HepG2 (cell line): Measurements from ENCODE around the gene SLC25A22. TPM values are rescaled to one million over a fixed set of nuclear protein-coding genes. Genes with fewer than 3 reads are reported as not detected.

Experiments used
- ATAC-seq: fragments of 200-7000 bp; cut with Tn5 transposase; 3 replicates; pipeline ENCODE4 v1.9.1; 2020; ENCODE audit warnings: mild to moderate bottlenecking, moderate library complexity
- BruUV-seq: library from RNA; stranded (reverse); fragments of 400-500 nt; replicated peaks from 2 replicates; lab custom pipeline; 2021; lab: Mats Ljungman, UMichigan
- CTCF ChIA-PET: fragments of 300-600 bp; formaldehyde crosslinking; extraction: SDS; loops from one replicate; lab custom pipeline; 2021; ENCODE audit warnings: low total read pairs, inconsistent platforms, low intra/inter-chr PET ratio; lab: Yijun Ruan, JAX
- POLR2A ChIA-PET: fragments of 350-600 bp; sonication (Branson Sonifier 250); formaldehyde crosslinking; loops from one replicate; lab custom pipeline; 2020; ENCODE audit warnings: antibody characterized with exemption, inconsistent platforms; lab: Yijun Ruan, JAX
- DNase-seq: peaks from one replicate; pipeline ENCODE4 v3.0.0-alpha.2; 2015; ENCODE audit warnings: low spot score
- FAIRE-seq: peaks from 3 replicates; lab custom pipeline; 2011; peaks lifted over from hg19 to GRCh38; lab: Jason Lieb, UNC
- H2AFZ ChIP-seq: one replicate; pipeline ENCODE4 v1.6.1; 2011; ENCODE audit warnings: low read length, inconsistent platforms
- H3K27ac ChIP-seq: fragments of 300-600 bp; 3 replicates; pipeline ENCODE4 v1.8.0; 2011; ENCODE audit warnings: mixed run types, mild to moderate bottlenecking, mixed read lengths, low read length, inconsistent platforms; ENCODE audit not compliant: insufficient read depth; ENCODE audit errors: extremely low read length
- H3K27me3 ChIP-seq, 2 experiments: fragments of 200-600 bp in 1 of 2; 2 replicates in 1 of 2; 3 replicates in 1 of 2; pipeline versions ENCODE4 v1.6.0 to v1.8.0; 2011; ENCODE audit warnings: low read length in 2 of 2, mild to moderate bottlenecking in 2 of 2, moderate library complexity in 2 of 2, inconsistent platforms in 1 of 2; ENCODE audit not compliant: insufficient read depth in 2 of 2, control insufficient read depth in 1 of 2
- H3K36me3 ChIP-seq, 2 experiments: fragments of 200-600 bp in 1 of 2; replicated peaks in 1 of 2; 2 replicates in 1 of 2; 3 replicates in 1 of 2; pipeline versions ENCODE4 v1.5.1 to v1.8.0; 2011; ENCODE audit warnings: low read length in 2 of 2, inconsistent platforms in 1 of 2; ENCODE audit not compliant: insufficient read depth in 2 of 2, control insufficient read depth in 1 of 2
- H3K4me1 ChIP-seq: 2 replicates; pipeline ENCODE4 v1.5.1; 2012; ENCODE audit warnings: low read length, inconsistent platforms; ENCODE audit not compliant: insufficient read depth
- H3K4me2 ChIP-seq: 2 replicates; pipeline ENCODE4 v1.6.0; 2011; ENCODE audit warnings: low read depth, low read length, inconsistent platforms
- H3K4me3 ChIP-seq, 3 experiments: fragments of 200-600 bp in 1 of 3; sonication (generic), shearing (Covaris generic) in 1 of 3; replicated peaks in 1 of 3; 2 replicates each; pipeline ENCODE4 v1.5.1; 2011 to 2016; ENCODE audit warnings: low read length in 3 of 3, inconsistent platforms in 2 of 3, low read depth in 2 of 3, mild to moderate bottlenecking in 2 of 3, control low read depth in 1 of 3, mixed read lengths in 1 of 3; ENCODE audit not compliant: insufficient read depth in 1 of 3
- H3K79me2 ChIP-seq: one replicate; pipeline ENCODE4 v1.6.1; 2011; ENCODE audit warnings: low read length, inconsistent platforms; ENCODE audit not compliant: insufficient read depth
- H3K9ac ChIP-seq: 2 replicates; pipeline ENCODE4 v1.6.0; 2011; ENCODE audit warnings: mild to moderate bottlenecking, low read depth, low read length, inconsistent platforms; ENCODE audit not compliant: insufficient read depth
- H3K9me3 ChIP-seq: 2 replicates; pipeline ENCODE4 v1.5.1; 2012; ENCODE audit warnings: mild to moderate bottlenecking, low read length
- H4K20me1 ChIP-seq: 2 replicates; pipeline ENCODE4 v1.6.0; 2011; ENCODE audit warnings: inconsistent platforms, mild to moderate bottlenecking, low read length, moderate library complexity; ENCODE audit not compliant: insufficient read depth
- HHEX ChIP-seq: IDR thresholded peaks from 2 replicates; pipeline ENCODE4 v1.6.1; 2016; ENCODE audit warnings: control low read depth
- MIER2 ChIP-seq: IDR thresholded peaks from 2 replicates; pipeline ENCODE4 v1.6.1; 2016; ENCODE audit warnings: missing biosample characterization, missing genetic modification reagents
- NFYC ChIP-seq: IDR thresholded peaks from 2 replicates; pipeline ENCODE4 v1.6.1; 2016; ENCODE audit warnings: missing genetic modification reagents, missing compliant biosample characterization
- ONECUT2 ChIP-seq: sonication (generic); formaldehyde crosslinking; IDR thresholded peaks from 2 replicates; pipeline ENCODE4 v1.4.0; 2020; ENCODE audit warnings: missing genetic modification reagents
- RORA ChIP-seq: sonication (generic); formaldehyde crosslinking; IDR thresholded peaks from 2 replicates; pipeline ENCODE4 v1.5.0; 2020; ENCODE audit warnings: mild to moderate bottlenecking, missing genetic modification reagents, moderate library complexity
- ZNF251 ChIP-seq: sonication (generic); formaldehyde crosslinking; IDR thresholded peaks from 2 replicates; pipeline ENCODE4 v1.9.0; 2021; ENCODE audit warnings: mild to moderate bottlenecking, missing genetic modification reagents
- ZSCAN30 ChIP-seq: sonication (generic); formaldehyde crosslinking; IDR thresholded peaks from 2 replicates; pipeline ENCODE4 v1.5.0; 2020; ENCODE audit warnings: mild to moderate bottlenecking, missing genetic modification reagents
- WGBS: methylation state at CpG from one replicate; pipeline ENCODE4 v1.1.6; 2017; ENCODE audit warnings: low lambda C conversion rate; 5-methylcytosine and 5-hydroxymethylcytosine counted together
- in situ Hi-C: cut with HindIII; loops from 2 replicates; pipeline ENCODE4 v1.10.0; 2017; ENCODE audit warnings: low pct_unique_long_range_greater_than_20kb; ENCODE audit not compliant: extremely low pct_ligation_motif_present
- intact Hi-C: fragments of 100-400 bp; cut with micrococcal nuclease; formaldehyde crosslinking; loops from one replicate; pipeline ENCODE4 v1.10.0; 2022; ENCODE audit not compliant: unreplicated experiment
- polyA plus RNA-seq, 8 experiments: library from polyadenylated mRNA; depleted of rRNA in 3 of 8; stranded (reverse) in 7 of 8; unstranded in 1 of 8; fragments of >200 nt; fragmentation: Illumina TruSeq in 4 of 8; extraction: Trizol in 4 of 8; gene quantifications; 2 replicates each; pipeline versions ENCODE4 v1.2.1 to v1.2.3, GENCODE V29; 2011 to 2016; ENCODE audit warnings: low read depth in 4 of 8, missing spikeins in 1 of 8, mixed read lengths in 1 of 8; ENCODE audit not compliant: insufficient read depth in 1 of 8
- total RNA-seq, 5 experiments: library from RNA; depleted of rRNA; stranded (reverse); fragments of >200 nt; fragmentation: Illumina TruSeq; extraction: Trizol; gene quantifications; 2 replicates each; pipeline ENCODE4 v1.2.3, GENCODE V29; 2016; ENCODE audit warnings: low read depth in 1 of 5
- TF ChIP-seq, protein P1 (sequence below): sonication (generic); formaldehyde crosslinking; IDR thresholded peaks from 2 replicates; pipeline ENCODE4 v1.5.0; 2020; ENCODE audit warnings: mild to moderate bottlenecking, missing genetic modification reagents
- TF ChIP-seq, protein P2 (sequence below): sonication (generic); formaldehyde crosslinking; IDR thresholded peaks from 2 replicates; pipeline ENCODE4 v1.4.0; 2020; ENCODE audit warnings: missing genetic modification reagents, mild to moderate bottlenecking, borderline replicate concordance
- TF ChIP-seq, protein P3 (sequence below): sonication (generic); formaldehyde crosslinking; IDR thresholded peaks from 2 replicates; pipeline ENCODE4 v1.4.0; 2020; ENCODE audit warnings: low read depth, missing genetic modification reagents

SLC25A22 gene
- total and polyA plus RNA-seq, 2 of the 13 experiments (the other 11 are each of a cell fraction or from before 2014, with no cell fraction given), result 12.4 to 19.2 TPM

DNA sequence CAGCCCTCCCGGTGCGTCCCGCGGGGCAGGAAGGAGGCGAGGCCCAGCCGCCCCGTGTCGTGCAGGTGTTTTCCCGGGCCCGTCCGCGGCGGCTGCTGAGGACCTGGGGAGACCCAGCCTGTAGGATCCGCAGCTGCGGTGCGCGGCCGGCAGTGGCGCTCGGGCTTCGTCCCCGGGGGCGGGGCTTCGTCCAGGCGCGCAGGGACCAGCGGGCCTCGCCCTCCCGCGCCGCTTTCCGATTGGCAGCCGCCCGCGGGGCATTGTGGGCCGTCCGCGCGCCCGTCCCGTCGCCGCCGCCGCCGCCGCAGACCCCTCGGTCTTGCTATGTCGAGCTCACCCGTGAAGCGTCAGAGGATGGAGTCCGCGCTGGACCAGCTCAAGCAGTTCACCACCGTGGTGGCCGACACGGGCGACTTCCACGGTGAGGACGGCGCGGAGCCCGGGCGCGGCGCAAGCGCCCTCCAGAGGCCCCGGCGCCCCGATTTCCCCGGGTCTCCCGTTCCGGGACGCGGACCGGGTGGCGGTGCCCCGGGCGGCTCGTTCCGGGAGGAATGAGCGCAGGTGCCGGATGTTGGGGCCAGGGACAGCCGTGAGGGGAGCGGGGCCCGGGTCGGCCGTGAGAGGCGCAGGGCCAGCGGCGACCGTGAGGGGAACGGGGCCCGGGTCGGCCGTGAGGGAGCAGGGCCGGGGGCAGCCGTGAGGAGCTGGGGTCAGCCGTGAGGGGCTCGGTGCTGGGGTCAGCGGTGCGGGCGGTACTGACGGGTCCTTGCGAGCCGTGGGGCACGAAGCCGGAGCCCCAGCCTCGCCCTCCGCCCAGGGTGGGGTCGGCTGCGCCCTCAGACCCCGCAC is 50.7 kb downstream of the SLC25A22 start, which contains the start of gene TALDO1 (continued):
- TF ChIP-seq, protein P1, sequence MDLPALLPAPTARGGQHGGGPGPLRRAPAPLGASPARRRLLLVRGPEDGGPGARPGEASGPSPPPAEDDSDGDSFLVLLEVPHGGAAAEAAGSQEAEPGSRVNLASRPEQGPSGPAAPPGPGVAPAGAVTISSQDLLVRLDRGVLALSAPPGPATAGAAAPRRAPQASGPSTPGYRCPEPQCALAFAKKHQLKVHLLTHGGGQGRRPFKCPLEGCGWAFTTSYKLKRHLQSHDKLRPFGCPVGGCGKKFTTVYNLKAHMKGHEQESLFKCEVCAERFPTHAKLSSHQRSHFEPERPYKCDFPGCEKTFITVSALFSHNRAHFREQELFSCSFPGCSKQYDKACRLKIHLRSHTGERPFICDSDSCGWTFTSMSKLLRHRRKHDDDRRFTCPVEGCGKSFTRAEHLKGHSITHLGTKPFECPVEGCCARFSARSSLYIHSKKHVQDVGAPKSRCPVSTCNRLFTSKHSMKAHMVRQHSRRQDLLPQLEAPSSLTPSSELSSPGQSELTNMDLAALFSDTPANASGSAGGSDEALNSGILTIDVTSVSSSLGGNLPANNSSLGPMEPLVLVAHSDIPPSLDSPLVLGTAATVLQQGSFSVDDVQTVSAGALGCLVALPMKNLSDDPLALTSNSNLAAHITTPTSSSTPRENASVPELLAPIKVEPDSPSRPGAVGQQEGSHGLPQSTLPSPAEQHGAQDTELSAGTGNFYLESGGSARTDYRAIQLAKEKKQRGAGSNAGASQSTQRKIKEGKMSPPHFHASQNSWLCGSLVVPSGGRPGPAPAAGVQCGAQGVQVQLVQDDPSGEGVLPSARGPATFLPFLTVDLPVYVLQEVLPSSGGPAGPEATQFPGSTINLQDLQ, result peak; percentile 49; the same call in 1 of the 2 replicates
- peak; percentile 71 for TF ChIP-seq NFYC (CRISPR knock-in tag)
- TF ChIP-seq, all 625 proteins: peak for 204

DNA sequence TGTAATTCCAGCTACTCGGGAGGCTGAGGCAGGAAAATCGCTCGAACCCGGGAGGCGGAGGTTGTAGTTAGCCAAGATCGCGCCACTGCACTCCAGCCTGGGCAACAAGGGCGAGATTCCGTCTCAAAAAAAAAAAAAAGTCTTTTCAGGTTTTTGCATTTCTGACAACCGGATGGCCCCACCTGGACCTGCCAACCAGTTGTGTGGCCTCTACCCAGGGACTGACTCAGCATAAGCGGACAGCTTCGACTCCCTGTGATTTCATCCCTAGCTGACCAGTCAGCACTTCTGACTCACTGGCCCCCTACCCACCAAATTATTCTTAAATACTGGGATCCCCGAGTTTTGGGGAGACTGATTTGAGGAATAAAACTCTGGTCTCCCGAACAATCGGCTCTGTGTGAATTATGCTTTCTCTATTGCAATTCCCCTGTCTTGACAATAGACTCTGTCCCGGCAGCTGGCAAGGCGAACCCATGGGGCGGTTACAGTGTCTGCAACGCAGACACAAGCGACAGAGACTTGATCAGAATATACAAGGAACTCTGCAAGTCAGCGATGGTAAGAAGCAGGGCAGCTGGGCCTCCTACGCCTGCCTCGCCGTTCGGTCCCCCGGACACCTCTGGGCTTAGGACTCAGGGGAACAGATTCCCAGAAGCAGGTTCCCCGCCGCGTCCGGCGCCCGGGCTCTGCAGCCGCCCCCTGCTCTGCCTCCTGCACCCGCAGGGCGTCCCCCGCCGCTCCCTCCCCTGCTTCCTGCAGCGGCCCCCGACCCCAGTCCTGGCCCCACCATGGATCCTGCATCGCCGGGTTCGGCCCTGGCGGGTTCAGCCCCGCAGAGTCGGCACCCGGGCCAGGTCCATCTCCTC is 51.6 kb downstream of the SLC25A22 start:
- TSS peak; percentile 52 for BruUV-seq
- peak; percentile 49 for ATAC-seq
- H3K4me2 ChIP-seq, result peak overlapping the region; percentile 82
- peaks cover 37% of the 10 kb centered on the region for H3K4me1 ChIP-seq
- H3K9ac ChIP-seq, result peak overlapping the region; percentile 88
- H3K27me3 ChIP-seq, result no peaks in the 10 kb centered on the region
- CTCF ChIA-PET, result interaction anchor here (1.9 kb wide), 1 partner anchor 18 kb away, joined by 7 read pairs; no protein-coding TSS in a partner anchor
- H2AFZ ChIP-seq, result no peak overlapping the region
- H3K4me3 ChIP-seq, result peak overlapping the region; percentile 80 to 95 (median 85)
- intact Hi-C loops, result no loop called here
- POLR2A ChIA-PET, result interaction anchor here (0.5 to 3.6 kb wide), 11 partner anchors 9 to 186 kb away, joined by 3 to 33 read pairs (median 4); partner anchors contain the start of genes EPS8L2, GATD1, LMNTD2 and RPLP2
- H3K79me2 ChIP-seq, result peaks cover 39% of the 10 kb centered on the region
- FAIRE-seq, result no peak
- DNase-seq, result no peak
- H3K9me3 ChIP-seq, result no peaks in the 10 kb centered on the region
- peaks cover 5% of the 10 kb centered on the region; the same call in 1 of the 2 replicates for H4K20me1 ChIP-seq
- WGBS, result 33% methylated on average over 21 of the region's 46 CpGs
- in situ Hi-C loops, result no loop called here
- peak overlapping the region; percentile 65 for H3K27ac ChIP-seq
- no peaks in the 10 kb centered on the region for H3K36me3 ChIP-seq
- TF ChIP-seq RORA (CRISPR knock-in tag) (no peak), MIER2 (CRISPR knock-in tag) (no peak), HHEX (CRISPR knock-in tag) (no peak), ONECUT2 (CRISPR knock-in tag) (no peak), ZSCAN30 (CRISPR knock-in tag) (no peak), ZNF251 (0 out of 2 replicates have a peak, but pooled peaks have one; percentile 27)
- TF ChIP-seq, protein P2, sequence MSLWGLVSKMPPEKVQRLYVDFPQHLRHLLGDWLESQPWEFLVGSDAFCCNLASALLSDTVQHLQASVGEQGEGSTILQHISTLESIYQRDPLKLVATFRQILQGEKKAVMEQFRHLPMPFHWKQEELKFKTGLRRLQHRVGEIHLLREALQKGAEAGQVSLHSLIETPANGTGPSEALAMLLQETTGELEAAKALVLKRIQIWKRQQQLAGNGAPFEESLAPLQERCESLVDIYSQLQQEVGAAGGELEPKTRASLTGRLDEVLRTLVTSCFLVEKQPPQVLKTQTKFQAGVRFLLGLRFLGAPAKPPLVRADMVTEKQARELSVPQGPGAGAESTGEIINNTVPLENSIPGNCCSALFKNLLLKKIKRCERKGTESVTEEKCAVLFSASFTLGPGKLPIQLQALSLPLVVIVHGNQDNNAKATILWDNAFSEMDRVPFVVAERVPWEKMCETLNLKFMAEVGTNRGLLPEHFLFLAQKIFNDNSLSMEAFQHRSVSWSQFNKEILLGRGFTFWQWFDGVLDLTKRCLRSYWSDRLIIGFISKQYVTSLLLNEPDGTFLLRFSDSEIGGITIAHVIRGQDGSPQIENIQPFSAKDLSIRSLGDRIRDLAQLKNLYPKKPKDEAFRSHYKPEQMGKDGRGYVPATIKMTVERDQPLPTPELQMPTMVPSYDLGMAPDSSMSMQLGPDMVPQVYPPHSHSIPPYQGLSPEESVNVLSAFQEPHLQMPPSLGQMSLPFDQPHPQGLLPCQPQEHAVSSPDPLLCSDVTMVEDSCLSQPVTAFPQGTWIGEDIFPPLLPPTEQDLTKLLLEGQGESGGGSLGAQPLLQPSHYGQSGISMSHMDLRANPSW, result no peak
- TF ChIP-seq, protein P3, sequence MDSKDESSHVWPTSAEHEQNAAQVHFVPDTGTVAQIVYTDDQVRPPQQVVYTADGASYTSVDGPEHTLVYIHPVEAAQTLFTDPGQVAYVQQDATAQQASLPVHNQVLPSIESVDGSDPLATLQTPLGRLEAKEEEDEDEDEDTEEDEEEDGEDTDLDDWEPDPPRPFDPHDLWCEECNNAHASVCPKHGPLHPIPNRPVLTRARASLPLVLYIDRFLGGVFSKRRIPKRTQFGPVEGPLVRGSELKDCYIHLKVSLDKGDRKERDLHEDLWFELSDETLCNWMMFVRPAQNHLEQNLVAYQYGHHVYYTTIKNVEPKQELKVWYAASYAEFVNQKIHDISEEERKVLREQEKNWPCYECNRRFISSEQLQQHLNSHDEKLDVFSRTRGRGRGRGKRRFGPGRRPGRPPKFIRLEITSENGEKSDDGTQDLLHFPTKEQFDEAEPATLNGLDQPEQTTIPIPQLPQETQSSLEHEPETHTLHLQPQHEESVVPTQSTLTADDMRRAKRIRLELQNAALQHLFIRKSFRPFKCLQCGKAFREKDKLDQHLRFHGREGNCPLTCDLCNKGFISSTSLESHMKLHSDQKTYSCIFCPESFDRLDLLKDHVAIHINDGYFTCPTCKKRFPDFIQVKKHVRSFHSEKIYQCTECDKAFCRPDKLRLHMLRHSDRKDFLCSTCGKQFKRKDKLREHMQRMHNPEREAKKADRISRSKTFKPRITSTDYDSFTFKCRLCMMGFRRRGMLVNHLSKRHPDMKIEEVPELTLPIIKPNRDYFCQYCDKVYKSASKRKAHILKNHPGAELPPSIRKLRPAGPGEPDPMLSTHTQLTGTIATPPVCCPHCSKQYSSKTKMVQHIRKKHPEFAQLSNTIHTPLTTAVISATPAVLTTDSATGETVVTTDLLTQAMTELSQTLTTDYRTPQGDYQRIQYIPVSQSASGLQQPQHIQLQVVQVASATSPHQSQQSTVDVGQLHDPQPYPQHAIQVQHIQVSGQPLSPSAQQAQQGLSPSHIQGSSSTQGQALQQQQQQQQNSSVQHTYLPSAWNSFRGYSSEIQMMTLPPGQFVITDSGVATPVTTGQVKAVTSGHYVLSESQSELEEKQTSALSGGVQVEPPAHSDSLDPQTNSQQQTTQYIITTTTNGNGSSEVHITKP (CRISPR knock-in tag), result 0 out of 2 replicates have a peak, but pooled peaks have one; percentile 12
